ENCODE data around the gene IKZF3.

DNA sequence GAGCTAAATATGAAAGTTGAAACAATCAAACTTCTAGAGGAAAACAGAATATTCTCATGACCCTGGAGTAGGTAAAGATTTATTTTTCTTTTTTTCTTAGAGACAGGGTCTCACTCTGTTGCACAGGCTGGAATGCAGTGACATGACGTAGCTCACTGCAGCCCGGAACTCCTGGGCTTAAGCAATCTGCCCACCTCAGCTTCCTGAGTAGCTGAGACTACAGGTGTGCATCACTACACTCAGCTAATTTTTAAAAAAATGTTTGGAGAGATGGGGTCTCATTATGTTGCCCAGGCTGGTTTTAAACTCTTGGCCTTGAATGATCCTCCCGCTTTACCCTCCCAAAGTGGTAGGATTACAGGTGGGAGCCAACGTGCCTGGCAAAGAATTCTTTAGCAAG lies 15.5 kb downstream of the IKZF3 start:
- TF ChIP-seq PAX5 (IDR thresholded peaks at IDR 0.05; ENCODE audit: insufficient read depth, low read length, severe bottlenecking) = no peak
- no peak for TF ChIP-seq SPI1 (IDR thresholded peaks at IDR 0.05; ENCODE audit: low read depth, low read length)
- TF ChIP-seq POLR2A (IDR thresholded peaks at IDR 0.05; ENCODE audit: low read depth, low read length) = no peak

All from GM12891 (cell line).